ENCODE data around the gene HNRNPH1.

GRCh38 chr5:179599566-179599965 is 23.9 kb downstream of the HNRNPH1 start:
- TF ChIP-seq, protein P1, sequence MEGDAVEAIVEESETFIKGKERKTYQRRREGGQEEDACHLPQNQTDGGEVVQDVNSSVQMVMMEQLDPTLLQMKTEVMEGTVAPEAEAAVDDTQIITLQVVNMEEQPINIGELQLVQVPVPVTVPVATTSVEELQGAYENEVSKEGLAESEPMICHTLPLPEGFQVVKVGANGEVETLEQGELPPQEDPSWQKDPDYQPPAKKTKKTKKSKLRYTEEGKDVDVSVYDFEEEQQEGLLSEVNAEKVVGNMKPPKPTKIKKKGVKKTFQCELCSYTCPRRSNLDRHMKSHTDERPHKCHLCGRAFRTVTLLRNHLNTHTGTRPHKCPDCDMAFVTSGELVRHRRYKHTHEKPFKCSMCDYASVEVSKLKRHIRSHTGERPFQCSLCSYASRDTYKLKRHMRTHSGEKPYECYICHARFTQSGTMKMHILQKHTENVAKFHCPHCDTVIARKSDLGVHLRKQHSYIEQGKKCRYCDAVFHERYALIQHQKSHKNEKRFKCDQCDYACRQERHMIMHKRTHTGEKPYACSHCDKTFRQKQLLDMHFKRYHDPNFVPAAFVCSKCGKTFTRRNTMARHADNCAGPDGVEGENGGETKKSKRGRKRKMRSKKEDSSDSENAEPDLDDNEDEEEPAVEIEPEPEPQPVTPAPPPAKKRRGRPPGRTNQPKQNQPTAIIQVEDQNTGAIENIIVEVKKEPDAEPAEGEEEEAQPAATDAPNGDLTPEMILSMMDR (conservative IDR thresholded peaks at IDR 0.05), result no peak
- no peak for TF ChIP-seq EZH2 (IDR thresholded peaks at IDR 0.05; ENCODE audit: low read depth)
